ENCODE measurements around the gene SDF4. TPM values are rescaled to one million over a fixed set of nuclear protein-coding genes. Genes with fewer than 3 reads are reported as not detected.

Gene SDF4
- total and polyA plus RNA-seq, 2 of the 4 experiments (the other 2 are of a cell fraction) = 57.0 to 250 TPM

DNA sequence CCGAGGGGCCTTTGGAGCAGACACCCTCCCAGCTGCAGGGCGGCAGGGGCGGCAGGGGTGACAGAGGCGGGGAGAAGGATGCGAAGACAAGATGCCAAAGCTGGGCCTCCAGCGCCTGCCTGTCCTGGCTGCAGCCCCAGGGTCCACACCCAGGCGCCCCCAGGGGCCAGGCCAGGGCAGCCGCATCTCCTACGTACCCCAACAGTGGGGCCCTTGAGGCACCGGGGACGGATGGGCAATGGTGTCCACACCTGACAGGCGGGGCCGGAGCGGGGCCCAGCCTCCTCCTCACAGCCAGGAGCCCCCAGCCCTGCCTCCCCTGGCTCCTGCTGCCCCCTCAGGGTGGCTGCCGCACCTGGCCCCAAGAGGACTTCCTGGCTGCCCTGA, 7.4 kb upstream of the SDF4 start:
- ChIA-PET POLR2A (ENCODE audit: unreplicated experiment) (no interaction called here), CTCF (no interaction called here)
- no peak overlapping the region for H2BK5ac ChIP-seq (ENCODE audit: low read depth, low read length, poor library complexity, severe bottlenecking)
- dilution Hi-C loops (cut with HindIII; ENCODE audit: low sequenced_read_pairs, unreplicated experiment) = no loop called here
- H3K9ac ChIP-seq (ENCODE audit: low read depth, low read length) = no peak overlapping the region
- H3K27me3 ChIP-seq (ENCODE audit: control insufficient read depth, insufficient read depth, low read length) = no peaks in the 10 kb centered on the region
- peaks cover 14% of the 10 kb centered on the region for H3K4me1 ChIP-seq (ENCODE audit: control insufficient read depth, insufficient read depth, low read length)
- H3K4me3 ChIP-seq (ENCODE audit: insufficient read depth, low read depth, low read length) = no peak overlapping the region
- H4K5ac ChIP-seq (ENCODE audit: low read depth, low read length) = no peak overlapping the region
- no peak overlapping the region for H2AFZ ChIP-seq (replicated peaks; ENCODE audit: low read length, poor library complexity)
- H2BK120ac ChIP-seq (ENCODE audit: low read depth, low read length) = no peak overlapping the region
- no peak for ATAC-seq (ENCODE audit: low read depth)
- intact Hi-C loops (cut with micrococcal nuclease) = no loop called here
- H3K4me2 ChIP-seq (ENCODE audit: low read depth, low read length) = no peak overlapping the region
- H2AK5ac ChIP-seq (ENCODE audit: low read depth, low read length) = 0 out of 2 replicates have a peak overlapping the region, but pooled peaks have one; percentile 9
- no peak overlapping the region for H4K8ac ChIP-seq (ENCODE audit: low read depth in 2 of 2, low read length in 2 of 2)
- H3K27ac ChIP-seq (ENCODE audit: insufficient read depth, low read length) = no peak overlapping the region
- peaks cover 0 to 18% of the 10 kb centered on the region in 2 experiments; a peak in 2 of 4 replicates for H3K79me1 ChIP-seq (ENCODE audit: low read depth in 1 of 2, low read length in 2 of 2)
- no peaks in the 10 kb centered on the region for H4K20me1 ChIP-seq (ENCODE audit: insufficient read depth, low read length)
- TF ChIP-seq NFE2L2 (IDR thresholded peaks at IDR 0.05; ENCODE audit: low read depth, low read length) (no peak), MAZ (IDR thresholded peaks at IDR 0.05; ENCODE audit: borderline replicate concordance, low read depth, low read length) (no peak), BHLHE40 (IDR thresholded peaks at IDR 0.05; ENCODE audit: low read depth, low read length) (no peak), SMC3 (IDR thresholded peaks at IDR 0.05; ENCODE audit: low read depth, low read length) (no peak), RFX5 (IDR thresholded peaks at IDR 0.05; ENCODE audit: low read depth, low read length) (no peak), RAD21 (IDR thresholded peaks at IDR 0.05; ENCODE audit: low read length) (no peak), CHD1 (IDR thresholded peaks at IDR 0.05; ENCODE audit: low read depth, low read length) (no peak), FOS (IDR thresholded peaks at IDR 0.05; ENCODE audit: low read depth, low read length) (no peak), MAFK (IDR thresholded peaks at IDR 0.05; ENCODE audit: low read depth, low read length) (no peak), CEBPB (IDR thresholded peaks at IDR 0.05; ENCODE audit: low read depth, low read length) (no peak), CTCF (conservative IDR thresholded peaks at IDR 0.05; ENCODE audit: low read depth, low read length) (no peak), MXI1 (IDR thresholded peaks at IDR 0.05; ENCODE audit: borderline replicate concordance, low read depth, low read length) (no peak), POLR2A (IDR thresholded peaks at IDR 0.05; ENCODE audit: low read depth, low read length) (no peak)
- TF ChIP-seq, protein P1, sequence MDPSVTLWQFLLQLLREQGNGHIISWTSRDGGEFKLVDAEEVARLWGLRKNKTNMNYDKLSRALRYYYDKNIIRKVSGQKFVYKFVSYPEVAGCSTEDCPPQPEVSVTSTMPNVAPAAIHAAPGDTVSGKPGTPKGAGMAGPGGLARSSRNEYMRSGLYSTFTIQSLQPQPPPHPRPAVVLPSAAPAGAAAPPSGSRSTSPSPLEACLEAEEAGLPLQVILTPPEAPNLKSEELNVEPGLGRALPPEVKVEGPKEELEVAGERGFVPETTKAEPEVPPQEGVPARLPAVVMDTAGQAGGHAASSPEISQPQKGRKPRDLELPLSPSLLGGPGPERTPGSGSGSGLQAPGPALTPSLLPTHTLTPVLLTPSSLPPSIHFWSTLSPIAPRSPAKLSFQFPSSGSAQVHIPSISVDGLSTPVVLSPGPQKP (IDR thresholded peaks at IDR 0.05; ENCODE audit: borderline replicate concordance, low read depth, low read length) = no peak
- TF ChIP-seq, protein P2, sequence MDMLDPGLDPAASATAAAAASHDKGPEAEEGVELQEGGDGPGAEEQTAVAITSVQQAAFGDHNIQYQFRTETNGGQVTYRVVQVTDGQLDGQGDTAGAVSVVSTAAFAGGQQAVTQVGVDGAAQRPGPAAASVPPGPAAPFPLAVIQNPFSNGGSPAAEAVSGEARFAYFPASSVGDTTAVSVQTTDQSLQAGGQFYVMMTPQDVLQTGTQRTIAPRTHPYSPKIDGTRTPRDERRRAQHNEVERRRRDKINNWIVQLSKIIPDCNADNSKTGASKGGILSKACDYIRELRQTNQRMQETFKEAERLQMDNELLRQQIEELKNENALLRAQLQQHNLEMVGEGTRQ (IDR thresholded peaks at IDR 0.05; ENCODE audit: low read depth, low read length) = no peak
- H2AK9ac ChIP-seq (replicated peaks; ENCODE audit: low read depth, low read length, poor library complexity) = no peak overlapping the region
- in situ Hi-C loops (cut with MboI; ENCODE audit: low sequenced_read_pairs) = no loop called here
- 86% methylated on average over 11 of the region's 15 CpGs; no CpG with 5 or more reads in 1 of the 2 experiments for WGBS, 2 experiments (ENCODE audit: extremely low coverage in 2 of 2, insufficient read length in 1 of 2)
- DNase-seq = no peak
- no peaks in the 10 kb centered on the region for H3K9me3 ChIP-seq (ENCODE audit: control insufficient read depth, insufficient read depth, low read length)
- H3K18ac ChIP-seq (ENCODE audit: low read depth, low read length) = no peak overlapping the region
- no peak overlapping the region for H3K56ac ChIP-seq (ENCODE audit: extremely low read depth, insufficient read depth, low read length)
- no peak overlapping the region for H3K4ac ChIP-seq (ENCODE audit: low read depth, low read length)
- no TSS peak for BruUV-seq (replicated peaks)
- H4K91ac ChIP-seq (ENCODE audit: insufficient read depth, low read depth, low read length) = no peak overlapping the region
- no peak overlapping the region for H2BK15ac ChIP-seq (ENCODE audit: low read depth, low read length)
- H2BK20ac ChIP-seq (ENCODE audit: low read depth, low read length) = no peak overlapping the region
- H3K23ac ChIP-seq (ENCODE audit: low read depth, low read length) = no peak overlapping the region
- H3K36me3 ChIP-seq (ENCODE audit: control insufficient read depth, insufficient read depth, low read length) = peaks cover 2% of the 10 kb centered on the region; the same call in 1 of the 2 replicates
- no peak overlapping the region for H3K14ac ChIP-seq (replicated peaks; ENCODE audit: low read depth, low read length)
- H3K9me1 ChIP-seq (ENCODE audit: insufficient read depth, low read length) = no peaks in the 10 kb centered on the region

Data from IMR-90 (cell line).